Measurements from ENCODE around the gene MVB12B. TPM values are rescaled to one million over a fixed set of nuclear protein-coding genes. Genes with fewer than 3 reads are reported as not detected.

Gene MVB12B
- total and polyA plus RNA-seq, 2 of the 13 experiments (the other 11 are each of a cell fraction or from before 2014, with no cell fraction given) = 12.1 to 30.1 TPM

GRCh38 chr9:126504977-126505455 lies 178.4 kb downstream of the MVB12B start (continued):
- no peak for TF ChIP-seq THAP8 (CRISPR knock-in tag; IDR thresholded peaks at IDR 0.05; ENCODE audit: borderline replicate concordance)
- no peak for TF ChIP-seq KMT2B (CRISPR knock-in tag; IDR thresholded peaks at IDR 0.05)
- TF ChIP-seq GLMP (CRISPR knock-in tag; IDR thresholded peaks at IDR 0.05; ENCODE audit: borderline replicate concordance) = no peak
- TF ChIP-seq THAP11 (CRISPR knock-in tag; IDR thresholded peaks at IDR 0.05) = no peak

- POLR2A ChIA-PET = no interaction called here
- Histone ChIP-seq H3K36me3 (replicated peaks in 1 of 2; ENCODE audit: control insufficient read depth in 1 of 2, insufficient read depth in 2 of 2, low read length in 2 of 2) (peaks cover 3 to 7% of the 10 kb centered on the region in 2 experiments; a peak in 1 of 5 replicates), H3K9ac (ENCODE audit: insufficient read depth, low read depth, low read length) (no peak overlapping the region), H3K79me2 (ENCODE audit: insufficient read depth, low read length) (no peaks in the 10 kb centered on the region), H3K27me3 (ENCODE audit: control insufficient read depth in 1 of 2, insufficient read depth in 2 of 2, low read length in 2 of 2) (no peaks in the 10 kb centered on the region), H4K20me1 (ENCODE audit: insufficient read depth, low read length) (peaks cover under 1% of the 10 kb centered on the region; the same call in 1 of the 2 replicates), H3K4me1 (ENCODE audit: insufficient read depth, low read length) (peaks cover 6% of the 10 kb centered on the region; the same call in 1 of the 2 replicates), H3K9me3 (ENCODE audit: low read length) (no peaks in the 10 kb centered on the region), H2AFZ (ENCODE audit: low read length) (no peak overlapping the region), H3K27ac (ENCODE audit: extremely low read length, insufficient read depth, low read length) (no peak overlapping the region), H3K4me3 (replicated peaks in 1 of 3; ENCODE audit: insufficient read depth in 1 of 3, low read depth in 2 of 3, low read length in 3 of 3) (no peak overlapping the region), H3K4me2 (ENCODE audit: low read depth, low read length) (no peak overlapping the region)
- BruUV-seq (replicated peaks) = no TSS peak
- 89% methylated on average over 11 of the region's 11 CpGs for WGBS (ENCODE audit: low lambda C conversion rate)
- no peak for DNase-seq (ENCODE audit: low spot score)
- in situ Hi-C loops (cut with HindIII; ENCODE audit: extremely low pct_ligation_motif_present, low pct_unique_long_range_greater_than_20kb) (no loop called here), intact Hi-C loops (cut with micrococcal nuclease; ENCODE audit: unreplicated experiment) (no loop called here)
- FAIRE-seq = no peak
- CTCF ChIA-PET (ENCODE audit: low intra/inter-chr PET ratio, low total read pairs) = no interaction called here
- no peak for ATAC-seq
- TF ChIP-seq ATF1 (CRISPR knock-in tag; IDR thresholded peaks at IDR 0.05) (no peak), ZSCAN12 (CRISPR knock-in tag; IDR thresholded peaks at IDR 0.05) (no peak), PRDM10 (CRISPR knock-in tag; IDR thresholded peaks at IDR 0.05; ENCODE audit: low read depth) (no peak), REL (CRISPR knock-in tag; conservative IDR thresholded peaks at IDR 0.05) (no peak), CSRNP1 (CRISPR knock-in tag; IDR thresholded peaks at IDR 0.05) (no peak), SOX6 (IDR thresholded peaks at IDR 0.05) (no peak), SOX6 (CRISPR knock-in tag; IDR thresholded peaks at IDR 0.05) (no peak), CENPBD1 (CRISPR knock-in tag; IDR thresholded peaks at IDR 0.05; ENCODE audit: borderline replicate concordance, low read depth) (no peak), ZNF552 (CRISPR knock-in tag; IDR thresholded peaks at IDR 0.05; ENCODE audit: borderline replicate concordance) (no peak), ZNF879 (CRISPR knock-in tag; IDR thresholded peaks at IDR 0.05) (no peak), ZNF792 (CRISPR knock-in tag; IDR thresholded peaks at IDR 0.05) (no peak), ZNF251 (CRISPR knock-in tag; IDR thresholded peaks at IDR 0.05) (no peak)
Measured at GRCh38 chr9:126505697-126506346, 179.2 kb downstream of the MVB12B start.
